ENCODE results near the gene PAPLN.

PAPLN gene

GRCh38 chr14:73262427-73263183 lies 25.3 kb downstream of the PAPLN start:
- DNase-seq: no peak

- DNase-seq: no peak
Observed at GRCh38 chr14:73263606-73264005, 26.3 kb downstream of the PAPLN start.

GRCh38 chr14:73264080-73264884 lies 27.0 kb downstream of the PAPLN start:
- no peak for DNase-seq

- no peak for DNase-seq
Observed at GRCh38 chr14:73264885-73265720, 27.8 kb downstream of the PAPLN start.

GRCh38 chr14:73265721-73266046 lies 28.4 kb downstream of the PAPLN start:
- DNase-seq: no peak

- no peak for DNase-seq
Observed at GRCh38 chr14:73266317-73266716, 29.0 kb downstream of the PAPLN start.

- no peak for DNase-seq
Observed at GRCh38 chr14:73267474-73267873, 30.2 kb downstream of the PAPLN start.

GRCh38 chr14:73269729-73270531 lies 32.6 kb downstream of the PAPLN start:
- no peak for DNase-seq

- no peak for DNase-seq
Observed at GRCh38 chr14:73272393-73272792, 35.1 kb downstream of the PAPLN start.

GRCh38 chr14:73273799-73274198 lies 36.5 kb downstream of the PAPLN start:
- DNase-seq: no peak

GRCh38 chr14:73276836-73277235 lies 39.5 kb downstream of the PAPLN start:
- DNase-seq: no peak

- DNase-seq: no peak
Observed at GRCh38 chr14:73277376-73277775, 40.1 kb downstream of the PAPLN start.

- DNase-seq: no peak
Observed at GRCh38 chr14:73280903-73281302, 43.6 kb downstream of the PAPLN start.

GRCh38 chr14:73283608-73284379 lies 46.5 kb downstream of the PAPLN start:
- no peak for DNase-seq

GRCh38 chr14:73285979-73286378 lies 48.7 kb downstream of the PAPLN start:
- DNase-seq: no peak

GRCh38 chr14:73286598-73286997 lies 49.3 kb downstream of the PAPLN start:
- DNase-seq: no peak

- DNase-seq: no peak
Observed at GRCh38 chr14:73287071-73287470, 49.8 kb downstream of the PAPLN start.

GRCh38 chr14:73289308-73289707 lies 52.0 kb downstream of the PAPLN start:
- DNase-seq: no peak

- DNase-seq: no peak
Observed at GRCh38 chr14:73289729-73290128, 52.4 kb downstream of the PAPLN start.

- no peak for DNase-seq
Observed at GRCh38 chr14:73290279-73290678, 53.0 kb downstream of the PAPLN start.

All from activated T-cell treated with anti-CD3 and anti-CD28 coated beads, Interleukin-2, amount 50 U/mL, for 1 hour (primary cell).